GM18511 (cell line): ENCODE results near the gene KARS1.

Experiments
- ATAC-seq: cut with Tn5 transposase; IDR thresholded peaks from one replicate; pipeline ENCODE4 v1.9.1; 2021; ENCODE audit warnings: mild to moderate bottlenecking, moderate library complexity; ENCODE audit not compliant: unreplicated experiment

Gene KARS1

DNA sequence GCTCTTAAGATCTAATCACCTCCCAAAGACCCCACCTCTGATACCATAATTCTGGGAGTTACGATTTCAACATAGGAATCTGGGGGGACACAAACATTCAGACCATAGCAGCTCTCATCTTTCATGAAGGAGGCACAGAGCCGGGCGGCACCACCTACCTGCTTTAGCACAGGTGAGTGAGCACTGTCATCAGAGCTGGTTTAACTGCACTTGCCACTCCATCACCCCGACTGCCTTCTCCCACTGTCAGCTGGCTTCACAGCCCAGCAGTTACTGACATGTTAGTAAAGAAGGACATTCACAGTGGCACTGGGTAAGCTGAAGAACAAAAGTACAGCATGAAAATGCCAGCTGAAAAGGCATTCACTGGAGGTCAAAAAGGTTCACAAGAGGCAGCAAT is 58.7 kb downstream of the KARS1 start:
- no peak for ATAC-seq

DNA sequence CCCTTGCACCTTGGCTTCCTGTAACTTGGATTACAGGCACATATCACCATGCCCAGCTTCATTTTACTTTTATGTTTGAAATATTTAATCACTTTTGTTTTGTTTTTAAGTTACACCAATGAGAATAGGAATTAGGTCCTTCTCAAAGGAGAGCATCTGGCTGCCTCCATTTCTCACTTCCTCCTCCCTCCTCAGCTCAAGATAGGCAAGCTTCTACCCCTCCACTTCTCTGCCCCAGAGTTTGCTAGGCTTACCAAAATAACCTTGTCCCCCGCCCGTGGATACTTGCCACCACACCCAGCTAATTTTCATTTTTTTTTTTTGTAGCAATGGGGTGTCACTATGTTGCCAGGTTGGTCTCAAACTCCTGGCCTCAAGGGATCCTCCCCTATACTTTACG is 63.4 kb downstream of the KARS1 start:
- ATAC-seq = peak; percentile 80

DNA sequence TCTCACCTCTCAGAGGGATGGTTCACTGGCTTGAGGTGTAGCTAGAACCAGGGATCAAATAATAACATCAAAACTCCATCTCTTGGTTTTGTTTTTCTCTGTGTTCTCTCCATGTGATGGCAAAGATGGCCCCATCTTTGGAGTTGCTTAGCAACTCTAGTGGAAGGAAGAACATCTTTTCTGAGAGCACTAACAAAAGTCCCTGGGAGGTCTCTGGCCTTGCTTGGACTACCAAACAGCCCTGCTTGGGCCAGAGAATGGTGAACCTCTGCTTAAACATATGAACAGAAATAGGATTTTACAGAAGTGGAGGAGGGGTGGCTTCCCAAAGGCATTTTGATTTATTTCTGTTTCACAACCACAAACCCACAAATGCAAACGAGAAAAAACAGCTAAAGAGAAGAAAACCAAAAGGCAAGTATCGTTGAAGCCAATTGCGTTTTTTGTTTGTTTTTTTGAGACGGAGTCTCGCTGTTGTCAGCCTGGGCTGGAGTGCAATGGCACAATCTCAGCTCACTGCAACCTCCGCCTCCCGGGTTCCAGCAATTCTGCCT is 68.1 kb downstream of the KARS1 start:
- no peak for ATAC-seq

DNA sequence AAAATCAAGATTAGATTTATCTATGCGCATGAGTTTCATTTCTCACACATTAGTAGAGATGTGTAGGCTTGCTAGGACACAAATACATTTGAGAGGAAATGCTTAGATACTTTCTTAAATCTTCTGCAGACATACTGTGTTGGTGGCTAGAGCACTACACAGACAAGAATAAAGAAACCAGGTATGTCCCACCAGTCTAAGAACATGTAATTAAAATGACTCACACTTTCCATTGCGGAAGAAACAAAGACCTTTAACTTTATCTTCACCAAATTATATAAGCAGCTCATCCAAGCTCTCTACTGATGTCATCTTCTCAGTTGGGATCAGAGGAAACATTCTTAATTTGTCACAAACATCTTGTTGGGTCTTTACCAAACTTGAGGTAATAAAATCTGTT is 68.7 kb downstream of the KARS1 start:
- no peak for ATAC-seq

DNA sequence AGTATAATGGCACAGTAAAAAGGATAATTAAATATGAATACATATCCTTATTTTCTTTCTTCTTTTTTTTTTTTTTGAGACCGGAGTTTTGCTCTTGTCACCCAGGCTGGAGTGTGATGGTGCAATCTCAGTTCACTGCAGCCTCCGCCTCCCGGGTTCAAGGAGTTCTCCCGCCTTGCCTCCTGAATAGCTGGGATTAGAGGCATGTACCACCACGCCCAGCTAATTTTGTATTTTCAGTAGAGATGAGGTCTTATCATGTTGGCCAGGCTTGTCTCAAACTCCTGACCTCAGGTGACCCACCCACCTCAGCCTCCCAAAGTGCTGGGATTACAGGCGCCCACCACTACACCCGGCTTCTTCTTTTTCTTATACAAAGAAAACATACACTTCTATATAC is 69.3 kb downstream of the KARS1 start:
- no peak for ATAC-seq
